ENCODE data around the gene NKD2.
"Not testable (repeated sequence)": the region's sequence is repeated elsewhere in the genome, so short reads cannot be mapped to it uniquely, and the experiment has no call there.

The NKD2 gene

GRCh38 chr5:1008451-1009358 lies at the start of gene NKD2:
NKD2 (plus strand) TSS chr5:1008802; CDS start chr5:1009058, 256 bp downstream.
- no peak for DNase-seq (ENCODE audit: low spot score)

- DNase-seq (ENCODE audit: low spot score), result no peak
Measured at GRCh38 chr5:959581-960531, 48.7 kb upstream of the NKD2 start.

GRCh38 chr5:960551-960950 lies 48.1 kb upstream of the NKD2 start:
- no peak for DNase-seq (ENCODE audit: low spot score)

DNA sequence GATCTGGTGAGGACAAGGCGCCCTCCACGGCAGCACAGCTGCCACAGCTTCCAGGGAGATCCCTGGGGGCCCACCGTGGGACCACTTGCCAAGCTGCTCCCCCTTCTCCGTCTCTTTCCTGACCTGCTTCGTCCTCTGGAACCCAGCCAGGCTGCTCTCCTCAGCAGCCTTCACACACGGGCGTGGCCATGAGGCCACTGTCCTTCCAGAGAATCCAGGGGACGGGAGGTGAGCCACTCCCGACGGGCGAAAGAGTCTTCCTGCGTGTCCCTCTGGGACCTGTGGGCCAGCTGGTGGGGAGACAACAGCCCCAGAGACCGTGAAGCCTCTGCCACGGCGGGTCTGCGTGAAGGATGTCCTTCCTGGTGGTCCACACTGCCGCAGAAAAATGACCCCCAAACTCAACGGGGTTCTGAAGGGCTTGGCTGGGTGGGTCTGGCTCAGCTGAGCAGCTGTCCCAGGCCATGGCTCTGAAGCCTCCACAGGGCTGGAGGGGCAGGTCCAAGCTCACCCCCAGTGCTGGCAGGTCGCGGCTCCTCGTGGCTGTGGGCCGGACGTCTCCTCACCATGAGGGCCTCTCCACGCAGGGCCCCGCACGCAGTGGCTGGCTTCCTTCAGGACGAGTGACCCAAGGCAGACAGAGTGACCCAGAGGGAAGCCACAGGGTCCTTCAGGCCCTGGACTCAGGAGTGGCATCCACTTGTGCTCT lies 47.4 kb upstream of the NKD2 start:
- no peak for DNase-seq (ENCODE audit: low spot score)

- DNase-seq (ENCODE audit: low spot score), result no peak
Measured at GRCh38 chr5:961711-962240, 46.8 kb upstream of the NKD2 start.

- DNase-seq (ENCODE audit: low spot score), result no peak
Measured at GRCh38 chr5:962386-962785, 46.2 kb upstream of the NKD2 start.

- DNase-seq (ENCODE audit: low spot score), result no peak
Measured at GRCh38 chr5:962801-963200, 45.8 kb upstream of the NKD2 start.

DNA sequence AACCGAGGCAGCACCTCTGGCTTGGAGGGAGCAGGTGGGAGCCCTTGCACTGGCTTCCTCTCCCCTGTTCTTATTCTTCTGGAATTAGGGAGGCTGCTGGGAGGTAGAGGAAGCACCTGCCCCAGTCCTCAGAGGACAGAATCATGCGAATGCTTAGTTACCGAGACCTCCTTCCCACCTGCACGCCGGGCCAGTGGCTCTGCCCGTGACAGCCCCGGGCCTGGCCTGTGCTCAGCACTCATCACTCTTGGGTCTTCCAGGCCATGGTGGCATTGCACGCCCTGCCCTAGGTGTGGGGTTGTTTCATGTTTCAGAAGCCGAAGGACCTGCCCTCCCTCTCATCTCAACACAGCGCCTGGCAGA lies 45.3 kb upstream of the NKD2 start:
- no peak for DNase-seq (ENCODE audit: low spot score)

- no peak for DNase-seq (ENCODE audit: low spot score)
Measured at GRCh38 chr5:963673-964531, 44.7 kb upstream of the NKD2 start.

DNA sequence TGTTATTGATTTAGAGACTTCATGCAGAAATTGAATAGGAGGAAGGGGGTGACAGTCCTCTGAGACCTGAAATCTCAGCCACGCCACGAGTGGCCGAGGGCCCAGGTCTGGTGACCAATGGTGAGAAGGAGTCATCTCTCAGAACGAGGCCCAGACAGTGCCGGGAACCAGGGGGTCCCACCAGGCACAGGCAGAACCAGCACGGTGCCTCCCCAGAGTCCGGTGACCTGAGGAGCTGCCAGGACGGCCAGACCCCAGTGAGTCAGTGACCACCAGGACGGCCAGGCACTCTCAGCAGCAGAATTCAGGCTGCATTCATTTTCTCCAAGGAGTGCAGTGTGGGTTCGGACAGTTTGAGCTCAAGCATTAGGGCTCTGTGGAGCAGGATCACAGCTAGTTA lies 43.8 kb upstream of the NKD2 start:
- DNase-seq (ENCODE audit: low spot score), result no peak

GRCh38 chr5:965604-966344 lies 42.8 kb upstream of the NKD2 start:
- DNase-seq (ENCODE audit: low spot score), result no peak

DNA sequence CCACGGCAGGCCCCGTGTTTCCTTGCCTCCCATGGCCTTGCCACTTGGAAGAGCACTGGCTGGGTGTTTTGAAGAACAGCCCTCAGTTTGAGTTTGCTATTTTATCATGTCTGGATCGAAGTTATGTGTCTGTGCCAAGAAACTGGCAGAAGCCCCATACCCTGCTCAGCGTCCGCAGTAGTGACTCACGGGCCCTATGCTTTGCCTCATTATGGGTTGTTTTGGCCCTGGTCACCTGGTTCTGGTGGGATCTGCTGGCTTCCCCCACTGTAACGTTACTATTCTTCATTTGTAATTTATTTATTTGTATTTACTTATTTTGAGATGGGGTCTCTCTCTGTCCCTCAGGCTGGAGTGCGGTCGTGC lies 42.3 kb upstream of the NKD2 start:
- DNase-seq (ENCODE audit: low spot score), result no peak

- no peak for DNase-seq (ENCODE audit: low spot score)
Measured at GRCh38 chr5:966941-967340, 41.7 kb upstream of the NKD2 start.

- no peak for DNase-seq (ENCODE audit: low spot score)
Measured at GRCh38 chr5:968881-969280, 39.7 kb upstream of the NKD2 start.

- no peak for DNase-seq (ENCODE audit: low spot score)
Measured at GRCh38 chr5:969408-969839, 39.2 kb upstream of the NKD2 start.

DNA sequence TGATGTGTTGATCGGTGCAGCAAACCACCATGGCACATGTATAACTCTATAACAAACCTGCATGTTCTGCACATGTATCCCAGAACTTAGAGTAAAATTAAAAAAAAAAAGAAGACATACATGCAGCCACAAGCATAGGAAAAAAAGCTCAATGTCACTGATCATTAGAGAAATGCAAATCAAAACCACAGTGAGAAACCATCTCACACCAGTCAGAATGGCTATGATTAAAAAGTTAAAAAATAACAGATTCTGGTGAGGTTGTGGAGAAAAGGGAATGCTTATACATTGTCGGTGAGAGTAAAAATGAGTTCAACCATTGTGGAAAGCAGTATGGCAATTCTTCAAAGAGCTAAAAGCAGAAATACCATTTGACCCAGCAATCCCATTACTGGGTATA lies 36.0 kb upstream of the NKD2 start:
- not testable (repeated sequence) for DNase-seq (ENCODE audit: low spot score)

GRCh38 chr5:976849-977751 lies 31.5 kb upstream of the NKD2 start:
- no peak for DNase-seq (ENCODE audit: low spot score)

DNA sequence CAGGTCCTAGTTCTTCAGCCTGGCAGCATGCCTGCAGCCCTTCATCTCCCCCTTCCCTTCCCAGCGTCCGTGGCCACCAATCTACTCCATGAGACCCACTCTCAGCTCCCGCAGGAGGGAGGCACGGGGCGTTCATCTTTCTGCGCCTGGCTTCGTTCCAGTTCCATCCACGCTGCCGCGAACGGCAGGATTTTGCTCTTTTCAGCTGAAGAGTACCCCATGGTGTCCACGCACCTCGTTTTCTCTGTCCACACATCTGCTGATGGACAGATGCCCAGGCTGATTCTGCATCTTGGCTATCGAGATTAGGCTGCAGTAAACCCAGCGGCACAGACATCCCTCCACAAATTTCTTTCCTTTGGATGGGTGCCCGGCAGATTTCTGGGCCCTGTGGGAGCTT lies 30.5 kb upstream of the NKD2 start:
- DNase-seq (ENCODE audit: low spot score), result no peak

DNA sequence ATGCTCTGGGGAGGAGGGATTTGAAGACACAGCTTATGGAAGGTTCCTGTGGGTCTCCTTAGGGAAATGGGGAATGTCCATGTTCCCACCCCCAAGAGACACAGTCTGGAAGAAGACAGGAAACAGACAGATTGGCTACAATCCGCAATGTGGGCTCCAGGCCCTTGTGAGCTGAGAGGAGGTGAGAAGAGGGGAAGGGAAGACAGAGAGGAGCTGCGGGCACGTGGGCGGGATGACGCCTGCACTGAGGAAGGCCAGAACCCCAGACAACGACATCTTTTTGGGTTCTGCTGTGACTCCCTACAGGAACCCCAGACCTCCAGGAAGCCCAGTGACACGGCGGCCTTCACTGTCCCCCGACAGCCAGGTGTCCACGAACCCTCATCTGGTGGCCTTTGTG lies 29.9 kb upstream of the NKD2 start:
- no peak for DNase-seq (ENCODE audit: low spot score)
